Putamen (tissue), 1 donor: ENCODE results near the gene RALGPS1.

ENCODE experiments used
- DNase-seq: peaks from one replicate; pipeline ENCODE4 v3.0.0-alpha.2; 2016; ENCODE audit warnings: low spot score

The RALGPS1 gene

GRCh38 chr9:127099664-127100063, 185.1 kb downstream of the RALGPS1 start:
- no peak for DNase-seq

GRCh38 chr9:127102176-127102575, 187.6 kb downstream of the RALGPS1 start:
- no peak for DNase-seq

DNA sequence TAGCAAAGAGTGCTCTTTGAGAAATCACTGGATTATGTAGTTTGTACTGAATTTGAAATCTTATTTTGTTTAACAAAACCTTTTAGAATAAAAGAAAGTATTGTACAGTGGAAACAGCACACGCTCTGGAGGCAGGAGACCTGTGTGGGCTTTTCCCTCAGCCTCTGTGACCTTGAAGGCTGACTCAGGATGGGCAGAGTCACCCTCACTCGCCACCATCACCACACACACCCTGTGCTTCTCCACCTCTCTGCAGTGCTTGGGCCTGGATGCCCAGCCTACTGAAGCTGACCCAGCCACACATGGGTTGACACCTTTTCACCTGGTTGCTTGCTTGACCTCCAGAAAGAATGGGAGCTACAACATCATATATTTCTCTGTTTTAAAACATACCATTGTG, 188.2 kb downstream of the RALGPS1 start:
- no peak for DNase-seq

GRCh38 chr9:127104581-127105311, 190.2 kb downstream of the RALGPS1 start:
- no peak for DNase-seq

GRCh38 chr9:127105805-127106465, 191.4 kb downstream of the RALGPS1 start:
- no peak for DNase-seq

- DNase-seq = no peak
Observed at GRCh38 chr9:127106466-127106855, 191.9 kb downstream of the RALGPS1 start.

GRCh38 chr9:127107171-127107928, 192.8 kb downstream of the RALGPS1 start:
- no peak for DNase-seq

GRCh38 chr9:127107929-127108876, 193.6 kb downstream of the RALGPS1 start:
- DNase-seq = no peak

- DNase-seq = no peak
Observed at GRCh38 chr9:127109212-127109711, 194.7 kb downstream of the RALGPS1 start.

GRCh38 chr9:127112056-127112455, 197.5 kb downstream of the RALGPS1 start:
- no peak for DNase-seq

- no peak for DNase-seq
Observed at GRCh38 chr9:127112735-127113161, 198.2 kb downstream of the RALGPS1 start.

GRCh38 chr9:127113191-127113972, 198.8 kb downstream of the RALGPS1 start:
- no peak for DNase-seq

GRCh38 chr9:127114606-127115005, 200.0 kb downstream of the RALGPS1 start:
- no peak for DNase-seq

DNA sequence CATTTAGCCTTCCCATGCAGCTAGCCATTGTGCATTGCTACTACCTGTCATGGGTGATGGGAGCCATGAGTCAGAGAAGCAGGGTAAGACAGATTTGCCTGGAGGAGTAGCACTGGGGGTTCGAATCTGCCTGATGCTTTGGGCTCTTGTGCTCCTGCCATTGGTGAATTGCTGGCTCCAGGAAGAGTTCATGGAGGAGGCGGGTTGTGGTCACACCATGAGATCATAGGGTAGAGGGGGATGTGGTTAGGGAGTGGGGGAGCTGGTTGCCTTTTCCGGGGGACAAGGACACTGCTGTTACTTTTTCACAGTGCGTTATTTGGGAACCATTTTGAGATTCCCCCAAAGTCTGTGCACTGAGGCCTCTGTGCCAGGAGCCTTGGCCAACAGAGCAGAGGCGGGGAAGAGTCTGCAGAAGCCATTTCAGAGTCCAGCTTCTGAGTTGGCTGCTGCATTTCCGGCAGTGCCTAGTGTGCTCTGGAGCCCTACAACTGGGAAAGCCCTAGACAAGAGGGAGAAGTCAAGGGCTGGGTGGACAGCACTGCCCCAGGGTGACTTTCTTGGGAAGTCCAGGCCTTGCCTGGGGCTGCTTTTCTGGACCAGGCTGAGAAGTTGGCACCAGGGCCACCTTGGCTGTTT, 201.6 kb downstream of the RALGPS1 start:
- no peak for DNase-seq

- DNase-seq = no peak
Observed at GRCh38 chr9:127116957-127117356, 202.4 kb downstream of the RALGPS1 start.

GRCh38 chr9:127117801-127118200, 203.2 kb downstream of the RALGPS1 start:
- DNase-seq = no peak

GRCh38 chr9:127118597-127119319, 204.2 kb downstream of the RALGPS1 start:
- DNase-seq = no peak

DNA sequence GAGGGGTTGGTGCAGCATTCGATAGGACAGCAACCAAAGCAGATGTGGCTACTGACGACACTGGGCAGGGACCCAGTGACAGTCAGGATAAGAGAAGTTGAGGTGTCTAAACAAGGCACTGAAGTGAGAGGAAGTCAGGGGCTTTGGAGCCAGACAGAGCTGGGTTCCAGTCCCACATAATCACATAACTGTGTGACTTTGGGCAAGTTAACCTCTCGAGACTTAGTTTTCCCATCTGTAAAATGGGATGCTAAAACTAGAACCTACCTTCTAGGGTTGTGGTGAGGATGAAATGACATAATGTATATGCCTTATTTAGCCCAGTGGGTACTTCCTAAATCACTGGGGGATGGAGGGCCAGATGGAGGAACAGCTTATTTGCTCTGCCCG, 204.7 kb downstream of the RALGPS1 start:
- no peak for DNase-seq

DNA sequence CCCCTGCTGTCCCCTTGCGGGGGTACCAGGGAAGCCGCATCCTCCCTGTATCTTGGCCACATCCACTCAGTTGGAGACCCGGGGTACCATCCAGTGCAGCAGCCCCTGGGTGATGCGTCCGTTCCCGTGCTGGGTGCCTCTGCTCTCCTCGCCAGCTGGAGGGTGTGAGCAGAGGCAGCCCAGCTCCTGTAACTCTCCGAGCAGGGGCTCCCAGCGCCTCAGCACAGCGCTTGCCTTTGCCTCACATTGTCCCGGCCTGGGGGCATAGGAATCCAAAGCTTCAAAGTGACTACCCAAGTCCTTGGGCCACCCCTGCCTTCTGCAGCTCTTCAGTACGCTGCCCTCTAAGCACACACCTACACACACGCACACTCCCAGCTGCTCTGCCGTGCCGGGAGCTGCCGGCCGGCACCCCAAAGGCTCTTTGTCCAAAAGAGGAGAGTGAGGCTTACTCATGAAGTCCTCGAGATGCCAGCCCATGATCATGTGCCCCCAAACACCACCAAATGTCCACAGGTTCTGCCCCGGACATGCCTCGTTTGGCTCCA, 207.1 kb downstream of the RALGPS1 start:
- no peak for DNase-seq
